Esophagus muscularis mucosa (tissue), 4 donors: Measurements from ENCODE around the gene TMOD1. TPM values are rescaled to one million over a fixed set of nuclear protein-coding genes. Genes with fewer than 3 reads are reported as not detected.

Experiments
- DNase-seq: peaks from one replicate; pipeline ENCODE4 v3.0.0-alpha.2; 2017; ENCODE audit errors: extremely low spot score
- H3K27ac ChIP-seq, 4 donors: fragments of 200-600 bp; sonication (generic); replicated peaks in 1 of 4; 1 replicate in 3 of 4; 2 replicates in 1 of 4; pipeline ENCODE4 v1.5.1; 2016 to 2019; ENCODE audit warnings: mild to moderate bottlenecking in 1 of 4
- H3K27me3 ChIP-seq, 4 donors: fragments of 200-600 bp; sonication (generic); one replicate each; pipeline versions ENCODE4 v1.5.1 to v1.6.0; 2016 to 2019
- H3K36me3 ChIP-seq, 4 donors: fragments of 200-600 bp; sonication (generic); one replicate each; pipeline ENCODE4 v1.5.1; 2016 to 2019
- H3K4me1 ChIP-seq, 4 donors: fragments of 200-600 bp; sonication (generic); one replicate each; pipeline ENCODE4 v1.5.1; 2016 to 2019
- H3K4me3 ChIP-seq, 4 donors: fragments of 200-600 bp; sonication (generic); 1 replicate in 2 of 4; 2 replicates in 2 of 4; pipeline ENCODE4 v1.5.1; 2016 to 2019; ENCODE audit warnings: mild to moderate bottlenecking in 4 of 4, moderate library complexity in 1 of 4
- H3K9me3 ChIP-seq, 4 donors: fragments of 200-600 bp; sonication (generic); 1 replicate in 3 of 4; 2 replicates in 1 of 4; pipeline ENCODE4 v1.5.1; 2016 to 2019
- EP300 ChIP-seq: sonication (generic); formaldehyde crosslinking; IDR thresholded peaks from one replicate; pipeline ENCODE4 v1.6.1; 2017; ENCODE audit warnings: antibody characterized with exemption
- POLR2A ChIP-seq: fragments of 450-650 bp; IDR thresholded peaks from one replicate; pipeline ENCODE4 v1.6.1; 2017; ENCODE audit warnings: antibody characterized with exemption, moderate library complexity, mild to moderate bottlenecking, low read depth
- WGBS: methylation state at CpG from one replicate; pipeline ENCODE4 v1.1.5; 2018; 5-methylcytosine and 5-hydroxymethylcytosine counted together
- intact Hi-C: fragments of 100-400 bp; cut with DNase I; formaldehyde crosslinking; loops from one replicate; pipeline ENCODE4 v1.15.1; 2023
- total RNA-seq, 4 donors: library from RNA; depleted of rRNA; stranded (reverse); fragments of >200 nt; gene quantifications; one replicate each; pipeline versions ENCODE4 v1.1.0 to v1.2.1, GENCODE V29; 2016

TMOD1 gene
- total RNA-seq, 4 donors from 2014 or later: 68.4 to 97.6 (median 71.6) TPM

GRCh38 chr9:97647996-97648395 is 146.5 kb downstream of the TMOD1 start:
- H3K4me1 ChIP-seq: no peaks in the 10 kb centered on the region
- no peaks in the 10 kb centered on the region for H3K9me3 ChIP-seq
- H3K27me3 ChIP-seq: no peaks in the 10 kb centered on the region
- WGBS: 94% methylated on average over 5 of the region's 5 CpGs
- no peak for DNase-seq
- H3K4me3 ChIP-seq: no peak overlapping the region
- H3K36me3 ChIP-seq: peaks cover 33 to 91% (median 63%) of the 10 kb centered on the region in 4 donors
- TF ChIP-seq POLR2A (no peak), EP300 (no peak)
- intact Hi-C loops: no loop called here
- no peak overlapping the region for H3K27ac ChIP-seq

Other genes starting within 250 kb of the TMOD1 start
- 10 to 100 TPM in 1 of 4 donors, 1 to 10 TPM in 3; 1.9 to 15.0 (median 4.0) TPM for gene CCDC180, start 194.0 kb upstream of the TMOD1 start, total RNA-seq
- 10 to 100 TPM; 15.4 to 22.9 (median 16.4) TPM for gene TDRD7, start 89.6 kb upstream of the TMOD1 start, total RNA-seq
- 10 to 100 TPM; 22.9 to 25.3 (median 23.5) TPM for gene TSTD2, start 131.7 kb downstream of the TMOD1 start, total RNA-seq
- 10 to 100 TPM; 12.0 to 14.8 (median 14.6) TPM for gene NCBP1, start 132.2 kb downstream of the TMOD1 start, total RNA-seq
- gene XPA, start 195.7 kb downstream of the TMOD1 start, total RNA-seq: 10 to 100 TPM; 21.2 to 27.1 (median 22.9) TPM